Body of pancreas (tissue), 4 donors: ENCODE results near the gene FNDC5.
A peak's percentile ranks its signal among the peaks of the same experiment; 100 is the strongest.

Experiments used
- CTCF ChIP-seq, 7 experiments: fragments of 450-650 bp in 4 of 7; fragments of 200-600 bp in 3 of 7; sonication (generic) in 3 of 7; IDR thresholded peaks; one replicate each; pipeline ENCODE4 v1.5.1; 2016 to 2019; ENCODE audit warnings: antibody characterized with exemption in 7 of 7
- POLR2A ChIP-seq, 3 donors: fragments of 450-650 bp; IDR thresholded peaks; one replicate each; pipeline ENCODE4 v1.6.1; 2016; ENCODE audit warnings: antibody characterized with exemption in 3 of 3, mild to moderate bottlenecking in 2 of 3

DNA sequence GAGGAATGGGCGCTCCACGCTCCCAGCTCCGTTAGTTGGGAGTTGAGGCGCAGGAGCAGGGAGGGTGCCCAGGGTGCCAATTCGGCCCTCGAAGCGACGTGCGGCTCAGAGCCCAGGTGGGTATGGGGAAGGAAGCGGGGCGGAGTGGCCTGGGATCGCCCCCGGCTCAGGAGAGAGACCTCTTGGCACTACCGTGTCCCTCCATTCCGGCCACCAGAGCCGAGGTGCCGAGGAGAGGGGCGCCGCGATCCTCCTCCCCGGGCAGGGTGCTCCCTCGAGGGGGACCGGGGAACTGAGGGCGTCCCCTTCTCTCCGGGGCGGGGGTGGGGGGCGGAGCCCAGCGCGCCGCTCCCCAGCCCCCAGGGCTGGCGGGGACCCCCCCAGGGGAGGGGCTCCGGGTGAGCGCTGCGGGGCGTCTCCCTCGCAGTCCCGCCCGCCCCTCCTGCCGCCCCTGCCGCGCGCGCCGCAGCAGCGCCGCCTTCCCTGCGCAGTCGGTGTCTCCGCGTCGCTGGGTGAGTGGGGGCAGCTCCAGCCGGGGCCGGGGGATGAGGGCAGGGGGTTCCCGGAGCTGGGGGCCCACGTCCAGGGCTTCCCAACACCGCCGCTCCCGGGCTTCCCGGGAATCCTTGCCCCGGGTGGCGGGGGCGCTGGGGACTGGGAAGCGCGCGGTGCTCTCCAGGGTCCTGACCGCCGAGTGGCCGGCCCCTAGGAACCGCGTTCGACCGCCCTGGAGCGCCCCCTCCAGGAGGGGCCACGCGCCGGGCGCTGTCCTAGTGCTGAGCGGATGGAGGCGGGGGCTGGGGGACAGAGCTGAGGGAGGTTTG lies 15.5 kb upstream of the FNDC5 start, which contains the start of gene HPCA:
- peak; percentile 29 to 60 (median 47) for TF ChIP-seq CTCF (IDR thresholded peaks at IDR 0.05)
- TF ChIP-seq POLR2A (IDR thresholded peaks at IDR 0.05): no peak
